GM18909 (cell line): Measurements from ENCODE around the gene OR1M1.
A peak's percentile ranks its signal among the peaks of the same experiment; 100 is the strongest.

Experiments used
- ATAC-seq: cut with Tn5 transposase; IDR thresholded peaks from one replicate; pipeline ENCODE4 v1.9.1; 2021; ENCODE audit warnings: mild to moderate bottlenecking; ENCODE audit not compliant: unreplicated experiment, poor library complexity

Gene OR1M1

DNA sequence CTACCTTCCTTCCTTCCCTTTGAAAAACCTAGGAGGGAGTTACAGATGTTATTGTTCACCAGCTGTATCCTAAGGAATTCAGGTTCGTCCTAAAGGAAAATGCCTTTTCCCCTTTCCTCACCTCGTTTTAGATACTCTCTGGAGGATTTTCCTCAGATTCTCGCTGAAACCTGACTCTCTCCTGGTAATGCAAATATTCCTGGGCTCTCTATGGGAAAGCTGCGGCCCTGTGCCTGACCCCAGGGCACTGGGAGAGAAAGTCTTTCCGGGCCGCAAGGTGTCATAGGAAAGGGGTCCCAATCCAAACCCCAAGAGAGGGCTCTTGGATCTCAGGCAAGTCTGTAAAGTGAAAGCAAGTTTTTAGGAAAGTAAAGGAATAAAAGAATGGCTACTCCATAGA, 13.1 kb upstream of the OR1M1 start:
- ATAC-seq = no peak

DNA sequence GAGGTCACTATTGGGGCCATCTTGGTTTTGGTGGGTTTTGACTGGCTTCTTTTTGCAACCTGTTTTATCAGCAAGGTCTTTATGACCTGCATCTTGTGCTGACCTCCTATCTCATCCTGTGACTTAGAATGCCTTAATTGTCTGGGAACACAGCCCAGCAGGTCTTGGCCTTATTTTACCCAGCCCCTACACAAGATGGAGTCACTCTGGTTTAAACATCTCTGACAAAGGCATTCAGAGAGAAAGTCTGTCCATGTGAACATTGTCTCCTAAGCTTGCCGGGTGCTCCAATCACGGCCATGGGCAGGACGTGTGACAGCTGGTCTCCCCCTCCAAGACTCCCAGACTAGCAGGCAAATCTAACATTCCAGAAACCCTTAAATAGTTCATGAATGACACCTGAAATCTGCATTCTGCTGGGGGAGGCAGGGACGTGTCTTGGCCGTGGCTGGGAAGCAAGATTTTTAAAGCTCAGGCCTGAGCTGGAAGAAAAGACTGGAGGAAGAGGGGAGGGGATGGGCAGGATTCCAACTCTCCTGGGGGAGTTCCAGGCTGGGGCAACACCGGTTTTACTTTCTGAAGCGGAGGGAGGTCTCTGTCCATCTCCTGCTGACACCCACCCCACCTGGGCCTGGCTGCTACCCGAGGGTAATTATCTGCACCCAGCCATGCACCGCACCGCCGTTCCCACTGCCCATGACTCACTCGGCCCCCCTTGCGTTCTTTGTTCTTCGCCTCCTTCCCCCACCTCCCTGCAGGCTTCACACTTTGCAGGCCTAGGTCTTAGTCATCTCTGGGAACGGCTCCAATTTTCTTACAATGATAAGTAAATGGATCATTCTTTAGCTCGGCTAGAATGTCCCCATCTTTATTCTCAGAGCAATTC, 11.6 kb upstream of the OR1M1 start:
- no peak for ATAC-seq

DNA sequence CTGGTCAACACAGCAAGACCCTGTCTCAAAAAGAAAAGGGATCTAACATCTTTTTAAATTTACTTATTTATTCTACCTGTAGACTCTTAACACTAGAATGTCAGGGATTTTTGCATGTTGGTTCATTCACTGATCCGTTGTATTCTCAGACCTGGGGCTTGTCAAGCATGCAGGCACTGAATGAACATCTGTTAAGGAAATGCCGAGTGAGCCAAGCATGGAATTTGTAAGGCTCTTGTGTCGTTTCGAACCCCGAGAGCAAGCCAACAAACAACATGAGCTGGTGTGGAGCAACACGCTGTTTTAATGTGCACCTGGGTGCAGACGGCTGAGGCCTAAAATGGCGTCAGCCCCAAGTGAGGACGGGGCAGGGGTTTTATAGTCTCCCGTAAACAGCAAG, 10.0 kb upstream of the OR1M1 start:
- ATAC-seq = no peak

DNA sequence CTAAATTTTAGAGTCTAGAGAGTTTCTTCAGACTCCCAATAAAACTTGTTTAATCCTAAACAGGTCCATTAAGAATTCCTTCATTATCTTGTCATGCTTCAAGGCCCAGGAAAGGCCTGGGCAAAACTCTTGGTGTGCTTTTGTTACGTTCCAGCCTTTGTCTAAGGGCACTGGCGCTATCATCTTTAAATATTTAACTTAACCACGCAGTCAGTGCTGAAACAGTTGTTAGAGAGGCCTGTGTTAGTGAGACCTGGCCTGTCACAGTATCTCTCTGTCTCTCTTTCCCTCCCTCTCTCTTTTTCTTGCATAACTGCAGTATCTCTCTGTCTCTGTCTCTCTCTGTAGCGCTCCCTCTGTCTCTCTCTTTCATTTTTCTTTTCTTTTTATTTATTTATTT, 8.2 kb upstream of the OR1M1 start:
- ATAC-seq = no peak

DNA sequence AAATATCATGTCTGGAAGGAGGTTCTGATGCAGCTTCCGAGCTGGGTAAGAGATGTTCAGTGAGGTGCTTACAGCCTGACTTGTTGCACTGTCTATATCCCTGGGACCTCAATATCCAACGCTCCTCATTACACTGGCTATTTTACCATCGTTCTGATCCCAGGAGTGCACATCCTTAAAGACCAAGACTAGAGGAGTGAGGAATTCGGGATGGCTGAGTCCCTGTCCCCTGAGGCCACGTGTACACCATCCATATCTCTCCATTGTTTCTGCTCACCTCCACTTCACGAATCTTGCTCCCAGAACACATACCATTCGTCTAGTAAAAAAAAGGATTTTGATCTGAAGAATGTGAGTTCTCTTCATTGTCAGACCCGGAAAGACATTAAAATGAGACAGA, 20.5 kb downstream of the OR1M1 start, which contains the start of gene OR7G2:
TSS of gene OR7G2 (minus strand) at position 101 of the 400 bp plus-strand sequence. CDS start 4,232 bp downstream, outside the sequence.
- ATAC-seq = no peak

DNA sequence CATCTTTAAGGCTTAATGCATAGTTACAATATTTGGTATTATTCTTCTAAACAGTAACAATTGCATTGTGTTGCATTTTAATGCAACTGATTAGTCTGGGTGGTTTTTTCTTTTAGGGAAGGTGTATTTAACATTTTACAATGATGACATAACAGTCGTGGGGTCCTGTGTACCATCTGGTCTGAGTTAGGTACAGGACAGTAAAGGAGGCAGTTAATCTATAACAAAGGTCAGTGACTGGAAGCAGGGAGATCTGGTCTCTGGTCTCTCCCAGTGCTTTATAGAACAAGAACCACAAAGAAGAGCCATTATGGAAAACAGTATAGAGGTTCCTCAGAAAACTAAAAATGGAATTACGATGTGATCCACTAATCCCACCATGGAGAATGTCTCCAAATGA, 23.1 kb downstream of the OR1M1 start:
- ATAC-seq = no peak

DNA sequence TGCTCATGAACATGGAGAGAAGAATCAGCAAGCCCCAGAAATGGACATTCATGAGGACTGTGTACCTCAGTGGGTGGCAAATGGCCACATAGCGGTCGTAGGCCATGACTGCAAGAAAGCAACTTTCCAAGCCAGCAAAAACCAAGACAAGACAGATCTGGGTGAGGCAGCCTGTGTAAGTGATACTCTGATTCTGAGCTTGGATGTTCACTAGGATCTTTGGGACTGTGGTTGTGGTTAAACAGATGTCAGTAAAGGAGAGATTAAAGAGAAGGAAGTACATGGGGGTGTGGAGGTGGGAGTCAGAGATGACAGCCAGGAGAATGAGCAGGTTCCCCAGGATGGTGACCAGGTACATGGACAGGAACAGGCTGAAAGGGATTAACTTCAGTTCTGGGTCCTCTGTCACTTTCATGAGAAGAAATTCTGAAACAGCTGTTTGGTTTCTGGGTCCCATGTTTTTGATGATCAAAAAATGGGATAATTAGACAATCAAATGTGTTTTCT, 28.5 kb downstream of the OR1M1 start, which contains the start of gene OR7G1:
TSS of gene OR7G1 (minus strand) at position 457 of the 507 bp plus-strand sequence. CDS start at position 457, 0 bp downstream.
- ATAC-seq = no peak

DNA sequence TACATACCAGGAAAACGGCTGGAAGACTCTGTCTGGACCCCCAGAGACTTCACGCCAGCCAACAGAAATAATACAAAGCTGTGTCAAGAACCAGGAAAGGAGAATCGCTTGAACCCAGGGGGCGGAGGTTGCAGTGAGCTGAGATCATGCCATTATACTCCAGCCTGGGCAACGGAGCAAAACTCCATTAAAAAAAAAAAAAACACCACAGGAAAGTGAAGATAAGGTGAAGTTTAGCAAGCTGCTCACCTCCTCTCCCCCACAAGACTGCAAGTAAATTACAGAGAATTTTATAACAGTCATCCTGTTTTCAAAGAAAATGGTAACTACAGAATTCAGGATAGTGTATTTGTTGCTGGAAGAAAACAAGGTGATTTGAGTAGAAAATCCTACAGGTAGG, 29.7 kb downstream of the OR1M1 start:
- no peak for ATAC-seq

DNA sequence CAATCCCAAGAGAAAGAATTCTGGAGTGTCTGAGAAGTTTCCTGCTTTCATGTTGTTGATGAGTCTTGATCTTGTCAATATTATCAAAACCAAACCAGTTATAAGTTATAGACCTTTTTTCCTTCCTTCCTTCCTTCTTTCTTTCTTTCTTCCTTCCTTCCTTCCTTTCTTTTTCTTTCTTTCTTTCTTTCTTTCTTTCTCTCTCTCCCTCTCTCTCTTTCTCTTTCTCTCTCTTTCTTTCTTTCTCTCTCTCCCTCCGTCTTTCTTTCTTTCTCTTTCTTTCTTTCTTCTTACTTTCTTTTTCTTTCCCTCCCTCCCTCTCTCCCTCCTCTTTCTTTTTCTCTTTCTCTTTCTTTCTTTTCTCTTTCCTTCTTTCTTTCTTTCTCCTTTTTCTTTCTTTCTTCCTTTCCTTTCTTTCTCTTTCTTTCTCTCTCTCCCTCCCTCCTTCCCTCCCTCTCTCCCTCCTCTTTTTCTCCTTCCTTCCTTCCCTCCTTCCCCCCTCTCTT, 40.1 kb downstream of the OR1M1 start, which contains the start of gene OR7G3:
TSS of gene OR7G3 (minus strand) at position 51 of the 506 bp plus-strand sequence. CDS start at position 51, 0 bp downstream.
- no peak for ATAC-seq

DNA sequence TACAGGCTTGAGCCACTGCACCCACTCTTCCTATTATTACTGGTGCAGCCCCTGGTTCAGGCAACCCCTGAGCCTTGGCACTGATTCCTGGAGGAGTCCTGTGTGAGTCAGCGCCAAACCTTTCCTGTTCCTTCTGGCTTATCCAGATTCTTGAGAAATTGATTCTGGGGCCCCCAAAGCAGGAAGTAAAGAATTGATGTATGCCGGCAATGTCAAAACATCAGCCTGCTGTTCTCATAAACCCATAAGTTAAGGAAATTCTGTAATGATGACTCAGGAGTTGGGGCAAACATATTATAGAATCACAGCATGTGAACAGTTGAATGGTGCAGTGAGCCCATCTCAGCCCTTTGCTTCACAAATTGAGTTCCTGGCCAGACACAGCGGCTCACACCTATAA, 41.3 kb downstream of the OR1M1 start:
- ATAC-seq = no peak

DNA sequence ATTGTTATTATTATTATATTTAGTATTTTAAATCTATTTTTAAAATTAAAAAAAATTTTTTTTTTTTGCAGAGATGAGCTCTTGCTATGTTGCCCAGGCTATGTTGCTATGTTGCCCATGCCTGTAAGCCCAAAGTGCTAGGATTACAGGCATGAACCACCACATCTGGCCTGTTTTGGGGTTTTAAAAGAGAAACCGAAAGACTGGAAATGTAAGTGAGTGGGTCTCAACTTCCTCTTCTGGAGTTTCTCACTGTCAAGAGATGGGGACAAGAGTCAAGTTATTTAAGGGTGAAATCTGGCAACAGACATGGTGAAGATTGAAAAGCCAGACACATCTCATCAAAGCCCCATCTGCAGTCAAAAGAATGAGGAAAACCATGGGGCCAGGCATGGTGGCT, 44.1 kb downstream of the OR1M1 start:
- ATAC-seq = no peak

DNA sequence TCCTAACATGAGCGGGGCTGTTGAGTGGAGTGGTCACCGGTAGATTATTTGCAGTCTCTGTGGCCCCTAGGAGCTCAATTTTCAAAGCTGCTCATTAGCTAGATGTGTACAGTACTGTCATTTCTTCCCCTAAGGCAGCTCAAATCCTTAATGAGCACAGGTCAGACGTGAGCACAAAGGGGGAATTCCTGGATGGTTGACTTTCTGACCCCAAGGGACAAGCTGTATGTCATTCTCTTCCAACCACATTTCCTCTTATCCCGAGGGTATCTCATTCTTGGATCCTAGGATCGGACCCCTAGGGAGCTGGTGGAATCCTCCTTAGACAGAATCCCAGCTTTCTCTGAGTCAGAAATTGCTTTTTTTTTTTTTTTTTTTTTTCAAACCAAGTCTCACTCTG, 45.6 kb downstream of the OR1M1 start:
- no peak for ATAC-seq

DNA sequence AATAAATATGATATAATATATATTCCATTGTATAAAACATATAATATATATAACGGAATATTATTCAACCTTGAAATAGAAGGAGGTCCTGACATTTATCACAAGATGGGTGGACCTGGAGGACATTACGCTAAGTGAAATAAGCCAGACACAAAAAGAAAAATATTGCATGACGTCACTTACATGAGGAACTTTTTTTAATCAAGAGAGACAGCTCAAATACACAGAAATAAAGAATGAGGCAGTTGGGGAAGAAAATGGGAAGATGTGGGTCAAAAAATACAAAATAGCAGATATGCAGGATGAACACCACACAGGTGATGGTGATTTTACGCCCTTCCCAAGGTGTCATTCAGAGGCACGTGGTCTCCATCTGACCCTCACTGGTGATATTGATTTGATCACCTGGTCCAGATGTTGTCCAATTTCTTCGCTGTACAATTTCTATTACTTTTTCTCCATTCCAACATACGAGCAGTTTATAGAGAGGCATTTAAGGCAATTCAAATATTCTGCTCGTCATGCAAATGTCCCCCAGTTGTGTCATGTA, 52.8 kb downstream of the OR1M1 start:
- peak; percentile 9 for ATAC-seq

DNA sequence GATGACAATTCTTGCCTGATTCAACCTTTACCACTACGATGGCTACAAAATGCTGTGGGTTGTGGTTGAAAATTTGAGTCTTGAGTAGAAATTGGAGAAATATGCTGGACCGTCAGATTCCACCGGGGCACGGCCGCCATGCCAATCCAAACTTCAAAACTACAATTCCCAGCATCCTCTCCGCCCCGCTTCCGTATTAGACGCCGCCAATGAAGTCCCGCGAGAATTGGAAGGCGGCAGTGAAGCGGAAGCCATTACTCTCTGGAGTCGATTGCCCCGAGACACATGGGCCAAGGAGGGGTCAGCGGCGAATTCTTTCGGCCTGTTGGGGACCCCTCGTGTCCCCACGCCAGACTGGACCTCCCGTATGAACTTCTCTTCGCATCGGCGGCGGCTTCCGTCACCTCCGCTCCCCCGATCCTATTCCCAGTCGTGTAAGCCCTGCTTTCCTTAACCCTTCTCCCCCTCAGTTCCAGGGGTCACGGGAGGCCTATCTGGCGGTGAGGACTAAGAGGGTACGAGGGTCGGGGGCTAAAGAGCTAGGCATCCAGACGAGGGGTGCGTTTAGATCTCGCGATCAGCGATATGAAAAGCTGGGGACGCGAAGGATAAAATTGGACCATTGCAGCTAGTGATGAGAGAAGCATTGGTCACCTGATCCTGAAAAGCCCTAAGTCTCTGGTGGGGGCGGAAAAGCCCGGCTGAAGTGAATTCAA, 53.5 kb downstream of the OR1M1 start, which contains the start of gene ZNF317:
TSS of gene ZNF317 (plus strand) at position 239 of the 716 bp plus-strand sequence. CDS start 15,620 bp downstream, outside the sequence.
- peak; percentile 95 for ATAC-seq

DNA sequence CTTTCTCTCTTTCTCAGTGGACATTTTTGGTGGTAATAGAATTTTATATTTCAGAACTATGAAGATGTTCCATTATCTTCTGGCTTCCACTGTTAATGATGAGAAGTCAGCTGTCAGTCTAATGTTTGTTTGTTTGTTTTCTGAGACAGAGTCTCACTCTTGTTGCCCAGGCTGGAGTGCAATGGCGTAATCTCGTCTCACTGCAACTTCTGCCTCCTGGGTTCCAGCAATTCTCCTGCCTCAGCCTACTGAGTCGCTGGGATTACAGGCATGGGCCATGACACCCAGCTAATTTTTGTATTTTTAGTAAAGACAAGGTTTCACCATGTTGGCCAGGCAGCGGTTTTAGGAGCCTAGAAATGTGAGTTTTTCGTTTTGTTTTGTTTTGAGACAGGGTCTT, 58.1 kb downstream of the OR1M1 start:
- no peak for ATAC-seq
